NT2/D1 (cell line): ENCODE data around the gene SH3BP5.

Experiments used
- DNase-seq: peaks from one replicate; pipeline ENCODE4 v3.0.0-alpha.2; 2011; ENCODE audit warnings: low read depth, low spot score
- H3K27me3 ChIP-seq: 2 replicates; pipeline ENCODE4 v1.6.0; 2011; ENCODE audit warnings: mild to moderate bottlenecking; ENCODE audit not compliant: insufficient read length, insufficient read depth
- H3K36me3 ChIP-seq: 2 replicates; pipeline ENCODE4 v1.6.1; 2011; ENCODE audit warnings: mild to moderate bottlenecking, low read length, mixed read lengths; ENCODE audit not compliant: insufficient read depth, insufficient read length
- H3K4me1 ChIP-seq: 2 replicates; pipeline ENCODE4 v1.5.1; 2011; ENCODE audit not compliant: insufficient read depth, insufficient read length
- H3K4me3 ChIP-seq: 2 replicates; pipeline ENCODE4 v1.5.1; 2011; ENCODE audit warnings: low read depth; ENCODE audit not compliant: insufficient read length
- H3K9ac ChIP-seq: 2 replicates; pipeline ENCODE4 v1.6.0; 2011; ENCODE audit warnings: low read depth; ENCODE audit not compliant: insufficient read length
- H3K9me3 ChIP-seq: 2 replicates; pipeline ENCODE4 v1.5.1; 2011; ENCODE audit warnings: mild to moderate bottlenecking, low read length; ENCODE audit not compliant: insufficient read depth
- SUZ12 ChIP-seq: IDR thresholded peaks from 2 replicates; pipeline ENCODE4 v1.6.1; 2011; ENCODE audit not compliant: insufficient read length, insufficient read depth; ENCODE audit errors: extremely low read depth
- YY1 ChIP-seq: IDR thresholded peaks from 2 replicates; pipeline ENCODE4 v1.6.1; 2011; ENCODE audit not compliant: insufficient read length, insufficient read depth
- ZNF274 ChIP-seq: IDR thresholded peaks from 2 replicates; pipeline ENCODE4 v1.6.1; 2011; ENCODE audit warnings: mild to moderate bottlenecking, low read depth, low read length

The SH3BP5 gene

GRCh38 chr3:15288331-15289035 lies 43.9 kb downstream of the SH3BP5 start:
- Histone ChIP-seq H3K4me3 (no peak overlapping the region), H3K4me1 (peaks cover 2% of the 10 kb centered on the region), H3K27me3 (no peaks in the 10 kb centered on the region), H3K9ac (no peak overlapping the region), H3K36me3 (no peaks in the 10 kb centered on the region), H3K9me3 (no peaks in the 10 kb centered on the region)
- DNase-seq = no peak
- no peak for TF ChIP-seq ZNF274
- no peak for TF ChIP-seq YY1
- TF ChIP-seq SUZ12 = no peak

- peaks cover 2% of the 10 kb centered on the region for H3K4me1 ChIP-seq
- no peak for DNase-seq
- no peak overlapping the region for H3K4me3 ChIP-seq
- no peak overlapping the region for H3K9ac ChIP-seq
- no peaks in the 10 kb centered on the region for H3K36me3 ChIP-seq
- no peak for TF ChIP-seq SUZ12
- H3K27me3 ChIP-seq = no peaks in the 10 kb centered on the region
- no peaks in the 10 kb centered on the region for H3K9me3 ChIP-seq
Observed at GRCh38 chr3:15287565-15288330, 44.6 kb downstream of the SH3BP5 start.

GRCh38 chr3:15286022-15286421 lies 46.4 kb downstream of the SH3BP5 start:
- DNase-seq = no peak
- no peaks in the 10 kb centered on the region for H3K27me3 ChIP-seq
- no peaks in the 10 kb centered on the region for H3K9me3 ChIP-seq
- H3K4me1 ChIP-seq = peaks cover 2% of the 10 kb centered on the region
- H3K36me3 ChIP-seq = no peaks in the 10 kb centered on the region
- no peak overlapping the region for H3K9ac ChIP-seq
- TF ChIP-seq ZNF274 = no peak
- TF ChIP-seq YY1 = no peak
- no peak for TF ChIP-seq SUZ12
- no peak overlapping the region for H3K4me3 ChIP-seq

- peaks cover 4% of the 10 kb centered on the region for H3K4me1 ChIP-seq
- H3K9ac ChIP-seq = no peak overlapping the region
- no peak for DNase-seq
- no peaks in the 10 kb centered on the region for H3K36me3 ChIP-seq
- TF ChIP-seq ZNF274 (no peak), YY1 (no peak), SUZ12 (no peak)
- no peak overlapping the region for H3K4me3 ChIP-seq
- no peaks in the 10 kb centered on the region for H3K27me3 ChIP-seq
- H3K9me3 ChIP-seq = no peaks in the 10 kb centered on the region
Observed at GRCh38 chr3:15284121-15284889, 48.1 kb downstream of the SH3BP5 start.

GRCh38 chr3:15283702-15284101 lies 48.7 kb downstream of the SH3BP5 start:
- H3K36me3 ChIP-seq = no peaks in the 10 kb centered on the region
- H3K27me3 ChIP-seq = no peaks in the 10 kb centered on the region
- H3K4me3 ChIP-seq = no peak overlapping the region
- DNase-seq = no peak
- H3K4me1 ChIP-seq = peaks cover 4% of the 10 kb centered on the region
- no peaks in the 10 kb centered on the region for H3K9me3 ChIP-seq
- no peak overlapping the region for H3K9ac ChIP-seq
- TF ChIP-seq YY1 = no peak
- TF ChIP-seq ZNF274 = no peak
- no peak for TF ChIP-seq SUZ12

GRCh38 chr3:15281817-15282216 lies 50.6 kb downstream of the SH3BP5 start:
- H3K4me1 ChIP-seq = peaks cover 9% of the 10 kb centered on the region
- H3K9me3 ChIP-seq = no peaks in the 10 kb centered on the region
- no peaks in the 10 kb centered on the region for H3K36me3 ChIP-seq
- H3K4me3 ChIP-seq = no peak overlapping the region
- H3K9ac ChIP-seq = no peak overlapping the region
- no peaks in the 10 kb centered on the region for H3K27me3 ChIP-seq
- no peak for DNase-seq
- TF ChIP-seq YY1 (no peak), SUZ12 (no peak)
